Erythroblast (primary cell): ENCODE results near the gene KIF6.

ENCODE experiments used
- GATA1 ChIP-seq: IDR thresholded peaks from 2 replicates; pipeline ENCODE4 v1.6.1; 2011; ENCODE audit warnings: low read depth, mild to moderate bottlenecking, control low read depth, low read length, moderate library complexity
- POLR2A ChIP-seq: IDR thresholded peaks from 2 replicates; pipeline ENCODE4 v1.6.1; 2011; ENCODE audit warnings: mild to moderate bottlenecking, low read length

- TF ChIP-seq POLR2A (no peak), GATA1 (no peak)
Measured at GRCh38 chr6:39314273-39314795, 410.9 kb downstream of the KIF6 start, which contains the start of gene KCNK17.
